CD4-positive, alpha-beta memory T cell (primary cell): ENCODE data around the gene STARD10. TPM values are rescaled to one million over a fixed set of nuclear protein-coding genes. Genes with fewer than 3 reads are reported as not detected.
A peak's percentile ranks its signal among the peaks of the same experiment; 100 is the strongest.

Experiments
- CTCF ChIA-PET: fragments of 350-600 bp; sonication (Branson Sonifier 250); formaldehyde crosslinking; loops from one replicate; lab custom pipeline; 2021; ENCODE audit warnings: inconsistent platforms; ENCODE audit not compliant: partially characterized antibody; lab: Charles Lee
- POLR2A ChIA-PET: fragments of 350-600 bp; sonication (Branson Sonifier 250); formaldehyde crosslinking; loops from one replicate; lab custom pipeline; 2021; ENCODE audit not compliant: partially characterized antibody; lab: Charles Lee
- DNase-seq, 5 donors: peaks; one replicate each; pipeline versions ENCODE4 v3.0.0 to v3.0.0-alpha.2; 2020 to 2022; ENCODE audit warnings: mixed read lengths in 1 of 5
- H3K27ac ChIP-seq: one replicate; pipeline ENCODE4 v1.7.0; 2013; ENCODE audit warnings: low read depth, low read length
- H3K27me3 ChIP-seq: 2 replicates; pipeline ENCODE4 v1.7.0; 2013; ENCODE audit warnings: mild to moderate bottlenecking, low read length, moderate library complexity; ENCODE audit not compliant: insufficient read depth
- H3K36me3 ChIP-seq: 2 replicates; pipeline ENCODE4 v1.7.0; 2013; ENCODE audit warnings: mild to moderate bottlenecking, low read length, moderate library complexity; ENCODE audit not compliant: insufficient read depth
- H3K4me1 ChIP-seq: 2 replicates; pipeline ENCODE4 v1.7.0; 2013; ENCODE audit warnings: mild to moderate bottlenecking, low read length, moderate library complexity; ENCODE audit not compliant: insufficient read depth
- H3K4me3 ChIP-seq, 2 donors: one replicate each; pipeline ENCODE4 v1.7.0; 2013; ENCODE audit warnings: low read length in 2 of 2, mild to moderate bottlenecking in 1 of 2
- H3K9me3 ChIP-seq, 2 donors: one replicate each; pipeline ENCODE4 v1.7.0; 2013; ENCODE audit warnings: low read length in 2 of 2, control low read depth in 1 of 2; ENCODE audit not compliant: control insufficient read depth in 1 of 2
- H3K27ac Mint-ChIP-seq, 7 donors: one replicate each; pipeline ENCODE4 v1.8.0; 2020 to 2021; ENCODE audit warnings: mixed read lengths in 7 of 7, mild to moderate bottlenecking in 6 of 7, inconsistent platforms in 3 of 7, moderate library complexity in 3 of 7
- H3K27me3 Mint-ChIP-seq, 2 donors: one replicate each; pipeline ENCODE4 v1.8.0; 2020 to 2021; ENCODE audit warnings: mixed read lengths in 2 of 2
- H3K36me3 Mint-ChIP-seq, 2 donors: one replicate each; pipeline ENCODE4 v1.8.0; 2020 to 2021; ENCODE audit warnings: mixed read lengths in 2 of 2, inconsistent platforms in 1 of 2, mild to moderate bottlenecking in 1 of 2
- H3K4me1 Mint-ChIP-seq, 4 donors: one replicate each; pipeline ENCODE4 v1.8.0; 2020 to 2021; ENCODE audit warnings: mixed read lengths in 4 of 4, mild to moderate bottlenecking in 1 of 4
- H3K4me3 Mint-ChIP-seq, 8 donors: one replicate each; pipeline ENCODE4 v1.8.0; 2020 to 2021; ENCODE audit warnings: mixed read lengths in 8 of 8, mild to moderate bottlenecking in 7 of 8, moderate library complexity in 6 of 8, inconsistent platforms in 3 of 8
- H3K9me3 Mint-ChIP-seq, 8 donors: one replicate each; pipeline ENCODE4 v1.8.0; 2020 to 2021; ENCODE audit warnings: mixed read lengths in 8 of 8, mild to moderate bottlenecking in 5 of 8, inconsistent platforms in 3 of 8, moderate library complexity in 1 of 8
- intact Hi-C: fragments of 100-400 bp; cut with micrococcal nuclease; formaldehyde crosslinking; loops from one replicate; pipeline ENCODE4 v1.15.1; 2023
- polyA plus RNA-seq, 2 donors: library from polyadenylated mRNA; unstranded; fragments of 300-500 nt; fragmentation: Illumina TruSeq; gene quantifications; one replicate each; pipeline ENCODE4 v1.2.3, GENCODE V29; 2021
- total RNA-seq, 2 experiments: library from RNA; stranded (reverse); gene quantifications; one replicate each; pipeline ENCODE4 v1.2.3, GENCODE V29; 2021

STARD10 gene
- total and polyA plus RNA-seq, 4 experiments from 2014 or later, result 23.0 to 27.0 (median 24.2) TPM

GRCh38 chr11:72754149-72754543 lies 39.7 kb downstream of the STARD10 start:
- intact Hi-C loops, result no loop called here

GRCh38 chr11:72753341-72754148 lies 40.3 kb downstream of the STARD10 start:
- H3K4me3 ChIP-seq, result no peak overlapping the region
- H3K9me3 Mint-ChIP-seq, result no peaks in the 10 kb centered on the region

More at GRCh38 chr11:72754149-72754543, 39.7 kb downstream of the STARD10 start:
- Histone ChIP-seq H3K27ac (no peak overlapping the region), H3K36me3 (no peaks in the 10 kb centered on the region), H3K4me3 (no peak overlapping the region), H3K4me1 (peaks cover 37% of the 10 kb centered on the region), H3K9me3 (no peaks in the 10 kb centered on the region), H3K27me3 (no peaks in the 10 kb centered on the region)
- CTCF ChIA-PET, result no interaction called here
- POLR2A ChIA-PET, result no interaction called here
- H3K27me3 Mint-ChIP-seq, result no peaks in the 10 kb centered on the region
- H3K36me3 Mint-ChIP-seq, result peaks cover 5 to 23% of the 10 kb centered on the region in 2 donors
- no peaks in the 10 kb centered on the region for H3K9me3 Mint-ChIP-seq
- no peak for DNase-seq
- peak overlapping the region in 1 of 7 donors; percentile 30 for H3K27ac Mint-ChIP-seq
- H3K4me1 Mint-ChIP-seq, result peaks cover 19 to 40% (median 31%) of the 10 kb centered on the region in 4 donors
- H3K4me3 Mint-ChIP-seq, result peak overlapping the region in 2 of 8 donors; percentile 15 to 49

DNA sequence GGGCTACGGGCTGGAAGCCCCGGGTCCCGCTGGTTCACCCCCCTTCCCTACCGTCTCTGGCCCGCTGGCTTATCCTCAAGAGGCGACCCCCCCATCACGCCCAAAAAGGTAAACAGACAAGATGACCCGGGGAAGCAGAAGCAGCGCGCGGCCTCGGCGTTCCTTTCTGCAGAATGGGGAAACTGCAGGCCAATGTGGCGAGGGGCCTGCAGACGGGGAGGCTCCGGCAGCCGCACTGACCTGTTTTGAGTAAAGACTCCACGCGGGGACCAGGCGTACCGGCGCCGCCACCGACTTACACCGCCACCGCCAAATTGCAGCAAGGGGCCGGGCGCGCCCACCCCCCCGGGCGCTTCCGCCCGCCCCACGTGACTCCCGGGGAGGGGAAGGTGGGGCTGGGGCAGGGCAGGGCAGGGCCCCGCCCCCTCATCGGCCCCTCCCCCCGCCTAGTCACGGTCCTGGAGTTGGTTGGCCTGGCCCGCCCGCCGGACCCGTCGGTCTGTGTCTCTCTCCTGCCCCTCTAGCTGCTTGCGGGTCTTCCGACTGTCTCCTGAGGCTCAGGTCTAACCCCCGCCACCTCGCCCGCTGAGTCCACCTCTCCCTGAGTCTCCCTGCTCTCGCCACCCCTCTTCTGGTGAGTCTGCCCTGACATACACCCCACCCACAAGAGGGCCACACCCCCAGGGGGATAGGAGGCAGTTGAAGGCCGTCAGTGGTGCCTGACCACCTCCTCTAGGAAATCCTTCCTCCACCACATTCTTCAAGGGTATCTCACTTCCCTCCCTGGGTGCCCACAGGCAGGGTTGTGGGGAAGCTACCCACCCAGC lies 41.5 kb downstream of the STARD10 start, which contains the start of gene ARAP1:
Gene ARAP1 (minus strand): TSS at position 321 of the 827 bp plus-strand sequence. CDS start 25,280 bp downstream, outside the sequence.
- intact Hi-C loops, result loop anchor here (1.0 to 2.0 kb wide), 4 partner anchors 16 to 70 kb away; no protein-coding TSS in a partner anchor

More at GRCh38 chr11:72753341-72754148, 40.3 kb downstream of the STARD10 start:
- CTCF ChIA-PET, result interaction anchor here (1.0 to 1.6 kb wide), 3 partner anchors 27 to 39 kb away, joined by 3 to 10 read pairs (median 3); no protein-coding TSS in a partner anchor
- Histone ChIP-seq H3K36me3 (no peaks in the 10 kb centered on the region), H3K9me3 (no peaks in the 10 kb centered on the region), H3K27me3 (no peaks in the 10 kb centered on the region), H3K4me1 (peaks cover 43% of the 10 kb centered on the region), H3K27ac (peak overlapping the region; percentile 75)
- Mint-ChIP-seq H3K36me3 (peaks cover 5 to 22% of the 10 kb centered on the region in 2 donors), H3K27ac (peak overlapping the region in 6 of 7 donors; percentile 48 to 98 (median 95)), H3K4me3 (peak overlapping the region; percentile 90 to 99 (median 95)), H3K27me3 (no peaks in the 10 kb centered on the region), H3K4me1 (peaks cover 25 to 46% (median 37%) of the 10 kb centered on the region in 4 donors)
- POLR2A ChIA-PET, result interaction anchor here (0.8 to 1.5 kb wide), 7 partner anchors 17 to 389 kb away, joined by 3 to 9 read pairs (median 4); partner anchors contain the start of genes FCHSD2 and STARD10
- DNase-seq, result no peak
- intact Hi-C loops, result loop anchor here (2.0 kb wide), 2 partner anchors 17 to 69 kb away; no protein-coding TSS in a partner anchor

DNA sequence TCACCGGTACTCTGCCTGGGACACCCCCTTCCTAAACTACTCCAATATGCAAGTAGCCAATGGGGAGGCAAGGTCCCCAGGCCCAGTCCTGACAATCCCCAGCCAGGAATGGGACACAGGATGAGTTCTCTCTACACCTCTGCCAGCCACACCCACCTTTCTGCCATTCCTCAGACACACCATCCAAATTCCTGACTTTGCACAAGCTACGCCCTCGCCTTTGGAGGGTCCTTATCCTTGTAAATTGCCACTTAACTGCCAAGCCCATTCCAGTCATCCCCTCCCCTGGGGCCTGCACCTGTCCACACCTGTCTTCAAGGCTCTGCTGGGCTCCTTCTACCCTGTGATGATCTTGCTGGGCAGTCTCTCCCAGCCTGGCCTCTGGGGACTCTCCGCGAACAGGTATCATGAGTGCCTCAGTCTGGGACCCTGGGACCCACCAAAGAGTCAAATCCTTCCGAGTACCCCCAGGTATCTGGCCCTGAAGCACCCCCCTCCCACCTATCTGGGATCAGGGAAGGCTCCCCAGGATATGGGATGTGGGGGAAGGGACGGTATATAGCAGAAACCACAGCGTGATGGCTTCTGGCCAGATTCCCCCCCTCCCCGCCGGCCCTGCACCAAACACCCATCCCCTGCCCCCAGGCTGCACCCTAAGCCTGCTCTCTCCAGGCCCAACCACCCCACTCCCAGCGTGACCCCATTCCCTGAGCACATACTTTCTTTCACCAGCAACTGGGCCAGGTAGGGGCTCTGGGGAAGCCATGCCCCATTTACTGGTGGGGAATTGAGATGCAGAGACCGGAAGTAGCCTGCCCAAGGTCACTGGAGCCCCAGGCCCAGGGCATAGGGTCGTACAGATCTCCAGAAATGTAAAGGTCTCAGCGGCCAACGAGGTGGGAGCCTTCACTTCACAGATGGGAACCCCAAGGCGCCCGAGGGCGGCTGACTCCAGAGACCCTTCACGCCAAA lies 42.4 kb downstream of the STARD10 start:
- no peaks in the 10 kb centered on the region for H3K27me3 Mint-ChIP-seq
- peak overlapping the region; percentile 81 to 97 (median 94) for H3K27ac Mint-ChIP-seq
- Histone ChIP-seq H3K4me1 (peaks cover 53% of the 10 kb centered on the region), H3K27me3 (no peaks in the 10 kb centered on the region), H3K27ac (peak overlapping the region; percentile 75), H3K36me3 (no peaks in the 10 kb centered on the region), H3K4me3 (peak overlapping the region; percentile 78 to 89), H3K9me3 (no peaks in the 10 kb centered on the region)
- H3K36me3 Mint-ChIP-seq, result peaks cover 0 to 10% of the 10 kb centered on the region in 2 donors
- DNase-seq, result peak in 1 of 5 donors; percentile 13
- ChIA-PET POLR2A (interaction anchor here (1.3 to 2.3 kb wide), 4 partner anchors 11 to 64 kb away, joined by 3 to 9 read pairs (median 4); no protein-coding TSS in a partner anchor), CTCF (interaction anchor here (1.5 kb wide), 1 partner anchor 26 kb away, joined by 11 read pairs; no protein-coding TSS in a partner anchor)
- peaks cover 35 to 60% (median 48%) of the 10 kb centered on the region in 4 donors for H3K4me1 Mint-ChIP-seq
- intact Hi-C loops, result loop anchor here (1.0 to 2.0 kb wide), 4 partner anchors 15 to 71 kb away; no protein-coding TSS in a partner anchor
- H3K9me3 Mint-ChIP-seq, result no peaks in the 10 kb centered on the region
- H3K4me3 Mint-ChIP-seq, result peak overlapping the region; percentile 92 to 96 (median 93)

More for the DNA sequence above, 41.5 kb downstream of the STARD10 start, which contains the start of gene ARAP1:
- ChIA-PET CTCF (interaction anchor here (1.0 to 1.6 kb wide), 4 partner anchors 26 to 42 kb away, joined by 3 to 10 read pairs (median 4); partner anchors contain the start of gene STARD10), POLR2A (interaction anchor here (0.8 to 1.5 kb wide), 7 partner anchors 15 to 390 kb away, joined by 3 to 9 read pairs (median 4); partner anchors contain the start of genes FCHSD2 and STARD10)
- Histone ChIP-seq H3K36me3 (no peaks in the 10 kb centered on the region), H3K27ac (peak within 1 kb of the TSS; percentile 75), H3K27me3 (no peaks in the 10 kb centered on the region), H3K4me1 (peaks cover 50% of the 10 kb centered on the region), H3K4me3 (peak within 1 kb of the TSS; percentile 78 to 89), H3K9me3 (no peaks in the 10 kb centered on the region)
- H3K27me3 Mint-ChIP-seq, result no peaks in the 10 kb centered on the region
- H3K27ac Mint-ChIP-seq, result peak within 1 kb of the TSS; percentile 94 to 98 (median 96)
- H3K9me3 Mint-ChIP-seq, result no peaks in the 10 kb centered on the region
- peaks cover 32 to 55% (median 46%) of the 10 kb centered on the region in 4 donors for H3K4me1 Mint-ChIP-seq
- peak; percentile 73 to 85 (median 74) for DNase-seq
- peak within 1 kb of the TSS; percentile 92 to 99 (median 95) for H3K4me3 Mint-ChIP-seq
- peaks cover 0 to 15% of the 10 kb centered on the region in 2 donors for H3K36me3 Mint-ChIP-seq

- H3K36me3 ChIP-seq, result no peaks in the 10 kb centered on the region
- CTCF ChIA-PET, result interaction anchor here (1.5 kb wide), 1 partner anchor 25 kb away, joined by 11 read pairs; no protein-coding TSS in a partner anchor
- Mint-ChIP-seq H3K27me3 (no peaks in the 10 kb centered on the region), H3K4me1 (peaks cover 36 to 67% (median 48%) of the 10 kb centered on the region in 4 donors), H3K27ac (peak overlapping the region; percentile 65 to 97 (median 93)), H3K36me3 (peaks cover 0 to 8% of the 10 kb centered on the region in 2 donors), H3K4me3 (peak overlapping the region; percentile 92 to 96 (median 93)), H3K9me3 (no peaks in the 10 kb centered on the region)
- peak overlapping the region; percentile 75 for H3K27ac ChIP-seq
- DNase-seq, result no peak
- peaks cover 59% of the 10 kb centered on the region for H3K4me1 ChIP-seq
- POLR2A ChIA-PET, result interaction anchor here (1.3 to 2.3 kb wide), 4 partner anchors 10 to 65 kb away, joined by 3 to 9 read pairs (median 4); no protein-coding TSS in a partner anchor
- H3K27me3 ChIP-seq, result no peaks in the 10 kb centered on the region
- intact Hi-C loops, result no loop called here
- H3K4me3 ChIP-seq, result no peak overlapping the region
- no peaks in the 10 kb centered on the region for H3K9me3 ChIP-seq
Observed at GRCh38 chr11:72750556-72751115, 43.2 kb downstream of the STARD10 start.
